ENCODE measurements around the gene LRP1B. TPM values are rescaled to one million over a fixed set of nuclear protein-coding genes. Genes with fewer than 3 reads are reported as not detected.

Gene LRP1B
- total RNA-seq, 1 experiment from 2014 or later = 0.52 TPM

GRCh38 chr2:140876015-140876414 lies 1254.8 kb downstream of the LRP1B start:
- Mint-ChIP-seq H3K36me3 (peaks cover 51% of the 10 kb centered on the region), H3K4me3 (no peak overlapping the region), H3K27ac (no peak overlapping the region), H3K4me1 (peaks cover 2% of the 10 kb centered on the region; the same call in 1 of the 2 replicates), H3K9me3 (peaks cover 61% of the 10 kb centered on the region), H3K27me3 (ENCODE audit: low read depth) (no peaks in the 10 kb centered on the region)
- CTCF ChIA-PET = no interaction called here
- TF ChIP-seq TEAD1 (CRISPR knock-in tag; IDR thresholded peaks at IDR 0.05) (no peak), TEAD4 (CRISPR knock-in tag; IDR thresholded peaks at IDR 0.05) (no peak), ZNF416 (CRISPR knock-in tag; IDR thresholded peaks at IDR 0.05) (no peak), NFYB (CRISPR knock-in tag; conservative IDR thresholded peaks at IDR 0.05; ENCODE audit: low read depth) (no peak)
- DNase-seq (ENCODE audit: low spot score) (no peak), ATAC-seq (no peak)
- POLR2A ChIA-PET = no interaction called here

GRCh38 chr2:140873915-140874531 lies 1256.8 kb downstream of the LRP1B start:
- Mint-ChIP-seq H3K4me3 (no peak overlapping the region), H3K27ac (no peak overlapping the region), H3K27me3 (ENCODE audit: low read depth) (no peaks in the 10 kb centered on the region), H3K36me3 (peaks cover 50% of the 10 kb centered on the region), H3K9me3 (peaks cover 58% of the 10 kb centered on the region), H3K4me1 (no peaks in the 10 kb centered on the region)
- DNase-seq (ENCODE audit: low spot score) = no peak
- no peak for ATAC-seq
- ChIA-PET CTCF (interaction anchor here (1.2 kb wide), 1 partner anchor 10 kb away, joined by 6 read pairs; no protein-coding TSS in a partner anchor), POLR2A (no interaction called here)
- no peak for TF ChIP-seq NR2C2 (CRISPR knock-in tag; IDR thresholded peaks at IDR 0.05)
- no peak for TF ChIP-seq AR (CRISPR knock-in tag; IDR thresholded peaks at IDR 0.05)
- no peak for TF ChIP-seq TCF7 (CRISPR knock-in tag; IDR thresholded peaks at IDR 0.05; ENCODE audit: low read depth)
- no peak for TF ChIP-seq SMAD3 (CRISPR knock-in tag; IDR thresholded peaks at IDR 0.05; ENCODE audit: borderline replicate concordance)
- TF ChIP-seq MXD4 (CRISPR knock-in tag; IDR thresholded peaks at IDR 0.05; ENCODE audit: borderline replicate concordance) = no peak
- no peak for TF ChIP-seq ZNF396 (CRISPR knock-in tag; IDR thresholded peaks at IDR 0.05; ENCODE audit: borderline replicate concordance)
- no peak for TF ChIP-seq ZNF512 (CRISPR knock-in tag; IDR thresholded peaks at IDR 0.05; ENCODE audit: borderline replicate concordance)
- no peak for TF ChIP-seq NR3C1 (CRISPR knock-in tag; conservative IDR thresholded peaks at IDR 0.05; ENCODE audit: low read depth)
- no peak for TF ChIP-seq CBFB (CRISPR knock-in tag; IDR thresholded peaks at IDR 0.05; ENCODE audit: low read depth)
- TF ChIP-seq SP1 (CRISPR knock-in tag; conservative IDR thresholded peaks at IDR 0.05) = no peak
- TF ChIP-seq JUN (CRISPR knock-in tag; IDR thresholded peaks at IDR 0.05) = no peak
- TF ChIP-seq ZBTB43 (CRISPR knock-in tag; IDR thresholded peaks at IDR 0.05) = no peak
- no peak for TF ChIP-seq PRRX2 (CRISPR knock-in tag; IDR thresholded peaks at IDR 0.05)
- TF ChIP-seq PREB (CRISPR knock-in tag; IDR thresholded peaks at IDR 0.05; ENCODE audit: borderline replicate concordance) = no peak
- TF ChIP-seq STAT6 (CRISPR knock-in tag; conservative IDR thresholded peaks at IDR 0.05; ENCODE audit: low read depth) = no peak
- no peak for TF ChIP-seq ZBTB21 (CRISPR knock-in tag; IDR thresholded peaks at IDR 0.05; ENCODE audit: borderline replicate concordance)

Data from WTC11 (cell line).